Measurements from ENCODE around the gene LINGO3.
"Not testable (repeated sequence)": the region's sequence is repeated elsewhere in the genome, so short reads cannot be mapped to it uniquely, and the experiment has no call there.

The LINGO3 gene

DNA sequence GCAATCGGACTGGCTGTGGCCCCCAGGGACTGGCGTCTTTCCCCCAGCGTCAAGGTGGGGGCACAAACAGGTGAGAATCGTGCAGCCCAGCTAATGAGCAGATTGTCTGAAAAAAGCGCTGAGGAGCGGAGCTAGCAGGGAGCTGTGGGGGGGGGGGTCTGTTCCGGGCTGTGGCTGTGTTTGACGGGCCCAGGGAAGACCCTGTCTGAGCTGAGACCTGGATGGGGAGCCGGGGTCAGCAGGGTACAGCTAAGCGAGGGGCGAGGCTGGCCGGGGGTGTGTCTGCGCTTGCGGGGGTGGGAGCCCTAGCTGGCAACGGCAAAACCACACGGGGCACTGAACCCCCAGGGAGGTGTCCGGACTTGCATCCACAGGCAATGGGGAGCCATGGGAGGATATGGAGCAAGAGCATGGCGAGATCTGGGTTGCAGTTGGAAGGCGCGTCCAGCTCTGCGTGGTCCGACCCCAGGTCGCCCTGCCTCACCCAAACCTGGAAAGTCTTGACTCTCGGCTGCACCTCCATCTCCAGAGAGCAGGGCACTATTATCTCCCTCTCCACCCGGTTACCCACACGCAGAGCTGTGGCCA lies 4.6 kb downstream of the LINGO3 start:
- DNase-seq = no peak

DNA sequence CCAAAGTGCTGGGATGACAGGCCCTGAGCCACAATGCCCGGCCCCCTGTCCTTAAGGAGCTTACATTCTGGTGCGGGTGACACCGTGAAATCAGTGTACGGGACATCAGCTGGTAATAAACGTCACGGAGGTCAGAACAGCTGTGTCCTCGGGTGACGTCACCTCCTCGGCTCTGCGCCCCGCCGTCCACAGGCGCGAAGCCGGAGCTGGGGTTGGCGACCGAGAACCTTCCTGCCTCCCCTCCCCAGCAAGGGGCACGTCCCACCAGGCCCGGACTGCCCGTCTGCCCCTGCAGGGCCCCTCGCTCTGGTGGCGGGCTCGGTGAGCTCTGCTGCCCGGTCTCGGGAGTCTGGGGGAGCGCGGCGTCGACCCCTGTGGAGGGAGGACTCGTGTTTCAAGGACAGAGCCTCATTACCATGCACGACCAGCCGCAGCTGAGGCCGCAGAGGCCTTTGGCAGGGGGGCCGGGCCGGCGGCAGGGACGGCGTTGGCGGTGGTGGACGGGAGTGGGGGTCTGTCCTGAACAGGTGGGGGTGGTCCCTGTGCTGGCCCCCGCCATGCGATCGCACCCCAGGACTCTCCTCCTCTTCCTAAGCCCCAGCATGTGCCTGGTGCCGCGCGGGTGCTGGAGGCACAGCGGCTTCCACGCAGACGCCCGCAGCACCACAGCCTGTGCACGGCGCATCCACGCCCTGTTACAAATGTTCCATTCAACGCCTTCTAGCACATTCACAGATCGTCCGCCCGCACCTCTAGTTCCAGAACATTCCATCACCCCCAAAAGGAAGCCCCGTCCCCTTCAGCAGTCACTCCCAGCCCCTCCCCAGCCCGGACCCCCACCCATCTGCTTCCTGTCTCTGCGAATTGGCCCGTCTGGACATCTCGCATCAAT lies 5.4 kb downstream of the LINGO3 start:
- DNase-seq = peak; percentile 8 to 22

DNA sequence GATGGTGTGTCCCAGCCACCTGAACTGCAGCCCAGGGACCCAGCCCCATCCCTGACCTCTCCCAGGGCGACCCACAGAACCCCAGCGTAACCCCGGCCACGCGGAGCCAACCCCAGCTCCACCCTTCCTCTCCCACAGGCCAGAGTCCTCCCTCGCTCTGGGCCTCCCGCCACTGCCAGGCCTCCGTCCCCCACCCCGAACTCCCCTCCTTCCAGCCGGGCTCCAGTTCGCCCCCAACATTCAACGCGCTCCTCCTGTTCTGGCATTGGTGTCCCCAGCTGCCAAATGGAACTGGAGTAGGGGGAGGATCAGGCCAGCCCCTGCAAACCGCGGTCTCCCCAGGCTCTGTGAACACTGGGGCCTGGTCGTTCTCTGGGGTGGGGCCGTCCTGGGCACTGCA lies 7.4 kb downstream of the LINGO3 start:
- no peak for DNase-seq

DNA sequence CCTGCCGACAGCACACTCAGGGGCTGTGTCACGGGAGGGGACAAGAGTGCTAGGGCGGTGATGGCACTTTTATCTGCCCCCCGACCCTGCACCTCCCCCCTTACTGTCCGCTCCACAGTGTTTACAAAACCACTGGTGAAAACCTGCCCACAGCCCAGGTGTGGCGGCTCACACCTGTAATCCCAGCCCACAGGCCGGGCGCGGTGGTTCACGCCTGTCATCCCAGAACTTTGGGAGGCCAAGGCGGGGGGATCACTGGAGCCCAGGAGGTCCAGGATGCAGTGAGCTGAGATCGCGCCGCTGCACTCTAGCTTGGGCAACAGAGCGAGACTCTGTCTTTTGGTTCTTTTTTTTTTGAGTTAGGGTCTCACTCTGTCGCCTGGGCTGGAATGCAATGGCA lies 11.8 kb downstream of the LINGO3 start:
- no peak for DNase-seq

DNA sequence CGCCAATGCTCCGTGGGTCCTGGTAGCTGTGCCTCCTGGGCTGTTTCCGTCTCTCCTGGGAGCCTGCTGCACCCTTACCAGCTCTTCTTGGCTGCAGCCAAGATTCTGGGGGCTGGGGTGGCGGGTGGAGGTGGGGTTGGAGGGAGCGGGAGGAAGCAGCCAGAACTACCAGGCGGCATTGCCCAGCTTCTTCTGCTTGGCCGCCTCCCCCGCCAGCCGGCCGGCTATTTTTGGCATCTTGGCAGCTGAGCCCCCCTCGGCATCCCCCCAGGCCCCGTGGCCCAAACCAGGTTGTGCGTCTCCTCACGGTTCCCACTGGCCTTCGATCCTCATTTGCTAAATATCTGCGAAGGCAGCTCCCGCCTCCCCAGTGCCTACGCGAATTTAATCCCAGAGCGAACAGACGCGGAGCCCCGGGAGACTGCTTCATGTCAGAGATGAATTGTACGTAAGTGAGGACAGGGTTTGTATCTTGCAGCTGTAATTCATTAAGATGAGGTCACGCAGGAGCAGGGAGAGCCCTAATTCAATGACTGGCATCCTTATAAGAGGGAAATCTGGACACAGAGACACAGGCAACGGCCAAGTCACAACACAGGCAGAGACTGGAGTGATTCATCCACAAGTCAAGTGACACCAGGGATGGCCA lies 13.1 kb downstream of the LINGO3 start:
- no peak for DNase-seq

DNA sequence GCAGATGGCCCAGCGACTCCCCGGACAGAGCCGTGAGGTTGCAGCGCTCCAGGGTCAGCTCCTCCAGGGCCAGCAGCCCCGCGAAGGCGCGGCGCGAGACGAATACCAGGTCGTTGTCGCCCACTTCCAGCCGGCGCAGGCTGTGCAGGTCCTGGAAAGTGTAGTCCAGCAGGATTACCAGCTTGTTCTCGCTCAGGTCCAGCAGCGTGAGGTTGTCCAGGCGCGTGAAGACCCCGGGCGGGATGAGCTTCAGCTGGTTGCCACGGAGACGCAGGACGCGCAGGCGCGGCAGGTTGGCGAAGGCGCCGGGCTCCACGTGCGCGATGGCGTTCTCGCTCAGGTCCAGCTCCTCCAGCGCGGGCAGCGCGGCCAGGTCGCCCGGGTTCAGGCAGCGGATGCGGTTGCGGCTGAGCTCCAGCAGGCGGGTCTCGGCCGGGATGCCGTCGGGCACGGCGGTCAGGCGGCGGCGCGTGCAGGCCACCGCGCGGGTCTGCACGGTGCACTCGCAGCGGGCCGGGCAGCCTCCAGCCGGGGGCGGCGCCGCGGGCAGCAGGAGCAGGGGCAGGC lies 16.7 kb downstream of the LINGO3 start:
- no peak for DNase-seq

DNA sequence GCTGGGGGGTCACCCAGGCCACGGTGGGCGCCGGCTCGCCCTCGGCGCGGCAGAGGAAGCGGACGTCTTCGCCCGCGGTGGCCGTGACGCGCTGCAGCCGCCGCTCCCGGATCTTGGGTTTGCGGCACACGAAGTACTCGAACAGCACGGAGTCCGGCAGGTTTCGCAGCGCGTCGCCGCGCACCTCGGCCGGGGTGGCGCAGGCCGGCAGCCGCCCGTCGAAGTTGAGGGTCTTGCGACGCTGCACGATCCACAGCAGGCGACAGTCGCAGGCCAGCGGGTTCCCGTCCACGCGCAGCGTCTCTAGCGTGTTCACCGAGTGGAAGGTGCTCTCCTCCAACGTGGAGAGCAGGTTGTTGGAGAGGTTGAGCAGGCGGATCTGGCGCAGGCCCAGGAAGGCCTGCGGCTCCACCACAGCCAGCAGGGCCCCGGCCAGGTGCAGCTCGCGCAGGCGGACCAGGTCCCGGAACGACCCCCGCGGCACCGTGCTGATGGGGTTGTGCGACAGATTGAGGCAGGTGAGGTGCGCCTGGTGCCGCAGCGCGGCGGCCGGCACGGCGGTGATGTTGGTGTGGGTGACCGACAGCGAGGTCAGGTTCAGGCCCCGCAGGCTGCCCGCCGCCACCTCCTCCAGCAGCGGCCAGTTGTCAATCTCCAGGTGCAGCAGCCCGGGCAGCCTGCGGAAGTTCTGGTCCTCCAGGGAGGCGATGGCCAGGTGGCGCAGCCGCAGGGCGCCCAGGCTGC lies 17.3 kb downstream of the LINGO3 start:
- no peak for DNase-seq

DNA sequence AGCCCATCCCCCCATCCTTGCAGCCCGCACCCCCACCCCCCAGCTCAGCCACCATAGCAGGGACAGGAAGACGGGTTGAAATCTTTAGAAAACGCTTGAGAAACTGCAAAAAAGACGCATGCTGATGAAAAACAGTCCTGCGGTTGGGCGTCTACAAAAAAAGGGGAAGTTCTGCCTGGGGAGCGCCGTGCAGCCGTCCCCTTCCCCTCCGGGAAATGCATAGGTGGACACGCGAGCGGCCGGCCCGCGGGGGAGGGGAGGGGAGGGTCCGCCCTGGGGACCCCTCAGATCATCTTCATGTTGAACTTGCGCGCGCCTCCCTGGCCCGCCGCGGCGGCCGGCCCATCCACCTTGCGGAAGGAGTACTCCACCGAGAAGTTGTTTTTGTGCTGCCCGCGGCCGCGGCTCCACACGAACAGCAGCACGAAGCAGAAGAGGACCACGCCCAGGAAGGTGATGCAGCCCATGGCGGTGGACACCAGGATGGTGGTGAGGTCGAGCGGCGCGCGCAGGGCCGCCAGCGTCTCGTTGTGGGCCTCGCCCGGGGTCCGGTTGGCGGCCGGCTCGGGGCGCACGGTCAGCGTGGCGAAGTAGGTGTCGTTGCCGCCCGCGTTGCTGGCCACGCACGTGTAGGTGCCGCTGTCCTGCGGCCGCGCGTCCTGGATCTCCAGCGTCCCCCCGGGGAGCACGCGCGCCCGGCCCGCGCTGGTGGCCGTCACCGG lies 18.1 kb downstream of the LINGO3 start:
- DNase-seq = peak; percentile 62 to 78

DNA sequence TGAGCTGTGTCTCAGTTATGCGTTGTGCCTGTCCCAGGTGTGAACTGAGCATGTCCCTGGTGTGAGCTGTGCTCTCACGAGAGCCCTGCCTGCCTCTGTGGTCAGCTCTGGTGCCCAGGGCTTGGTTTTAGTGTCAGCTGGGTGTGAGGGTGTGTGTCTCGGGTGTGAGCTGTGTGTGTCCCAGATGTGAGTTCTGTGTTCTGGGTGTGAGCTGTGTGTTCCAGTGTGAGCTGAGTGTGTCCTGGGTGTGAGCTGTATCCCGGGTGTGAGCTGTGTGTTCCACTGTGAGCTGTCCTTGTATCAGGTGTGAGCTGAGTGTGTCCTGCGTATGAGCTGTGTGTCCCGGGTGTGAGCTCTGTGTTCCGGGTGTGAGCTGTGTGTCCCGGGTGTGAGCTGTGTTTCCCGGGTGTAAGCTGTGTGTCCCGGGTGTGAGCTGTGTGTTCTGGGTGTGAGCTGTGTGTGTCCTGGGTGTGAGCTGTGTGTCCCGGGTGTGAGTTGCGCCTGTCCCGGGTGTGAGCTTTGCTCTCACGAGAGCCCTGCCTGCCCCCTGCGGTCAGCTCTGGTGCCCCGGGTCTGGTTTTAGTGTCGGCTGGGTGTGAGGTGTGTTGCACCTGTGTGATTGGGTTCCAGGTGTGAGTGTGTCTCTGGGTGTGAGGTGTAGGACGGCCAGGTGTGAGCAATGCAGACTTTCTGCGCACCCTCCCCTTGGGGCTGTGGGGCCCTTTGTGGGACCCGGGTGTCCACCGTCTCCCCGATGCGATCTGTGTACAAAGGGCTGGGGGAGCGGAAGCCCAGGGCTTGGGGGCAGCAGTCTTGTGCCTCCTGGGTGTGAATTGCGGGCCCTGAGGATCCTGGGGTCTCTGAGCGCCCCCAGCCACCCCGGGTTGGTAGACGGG lies 18.9 kb downstream of the LINGO3 start:
- no peak for DNase-seq

DNA sequence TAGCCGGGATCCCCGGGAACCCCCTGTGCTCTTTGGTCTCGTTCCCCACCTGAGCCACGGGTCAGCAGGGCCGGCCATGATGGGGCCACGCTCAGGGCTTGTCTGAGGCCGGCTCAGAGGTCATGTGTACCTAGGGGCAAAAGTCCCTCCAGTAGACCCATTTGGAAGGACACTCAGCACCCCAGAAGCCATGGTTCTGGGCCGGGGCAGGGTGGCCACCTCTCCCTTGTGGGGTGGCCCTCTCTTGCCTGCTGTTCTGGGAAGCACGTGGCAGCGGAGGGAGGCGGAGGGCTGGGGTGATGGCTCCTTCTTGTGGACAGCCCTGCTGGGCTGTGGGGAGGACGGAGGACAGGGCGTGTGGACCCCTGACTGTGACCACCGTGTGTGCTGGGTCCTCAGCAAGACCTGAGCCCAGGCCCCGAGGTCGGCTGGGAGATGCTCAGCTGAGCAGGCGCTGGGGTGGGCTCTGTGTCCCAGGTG lies 19.6 kb downstream of the LINGO3 start:
- DNase-seq = no peak

DNA sequence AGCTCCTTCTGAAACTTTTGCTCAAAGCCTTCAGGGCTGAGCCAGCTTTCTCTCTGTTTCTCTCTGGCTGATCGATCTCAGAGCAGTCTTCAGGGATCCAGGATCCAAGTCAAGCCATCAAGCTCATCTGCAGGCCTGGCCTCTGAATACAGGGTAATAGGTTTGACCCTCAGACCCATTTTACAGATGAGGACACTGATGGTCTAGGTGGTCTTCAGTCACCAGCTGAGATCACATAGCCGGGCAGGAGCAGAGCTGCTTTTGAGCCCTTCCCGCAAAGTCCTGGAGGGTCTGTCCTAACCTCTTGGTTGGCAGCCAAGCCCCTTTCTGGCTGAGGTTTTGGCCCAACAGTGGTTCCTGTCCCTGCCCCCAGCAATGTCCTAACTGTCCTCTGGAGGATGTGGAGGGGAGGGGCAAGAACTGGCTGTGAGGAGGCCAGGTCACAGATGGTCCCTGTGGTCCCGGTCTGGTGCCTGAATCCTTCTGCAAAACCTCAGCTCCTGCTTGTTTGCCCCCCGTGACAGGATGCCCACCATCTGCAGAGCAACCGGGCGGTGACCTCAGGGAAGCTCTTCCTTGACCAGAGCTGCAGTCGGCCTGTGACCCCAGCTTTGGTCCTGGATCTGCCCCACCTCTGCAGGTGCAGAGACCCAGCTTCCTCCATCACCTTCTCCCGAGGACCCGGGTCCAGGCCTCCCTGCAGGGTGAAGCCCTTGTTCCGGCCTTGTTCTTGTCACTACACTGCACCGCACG lies 20.2 kb downstream of the LINGO3 start:
- DNase-seq = no peak

DNA sequence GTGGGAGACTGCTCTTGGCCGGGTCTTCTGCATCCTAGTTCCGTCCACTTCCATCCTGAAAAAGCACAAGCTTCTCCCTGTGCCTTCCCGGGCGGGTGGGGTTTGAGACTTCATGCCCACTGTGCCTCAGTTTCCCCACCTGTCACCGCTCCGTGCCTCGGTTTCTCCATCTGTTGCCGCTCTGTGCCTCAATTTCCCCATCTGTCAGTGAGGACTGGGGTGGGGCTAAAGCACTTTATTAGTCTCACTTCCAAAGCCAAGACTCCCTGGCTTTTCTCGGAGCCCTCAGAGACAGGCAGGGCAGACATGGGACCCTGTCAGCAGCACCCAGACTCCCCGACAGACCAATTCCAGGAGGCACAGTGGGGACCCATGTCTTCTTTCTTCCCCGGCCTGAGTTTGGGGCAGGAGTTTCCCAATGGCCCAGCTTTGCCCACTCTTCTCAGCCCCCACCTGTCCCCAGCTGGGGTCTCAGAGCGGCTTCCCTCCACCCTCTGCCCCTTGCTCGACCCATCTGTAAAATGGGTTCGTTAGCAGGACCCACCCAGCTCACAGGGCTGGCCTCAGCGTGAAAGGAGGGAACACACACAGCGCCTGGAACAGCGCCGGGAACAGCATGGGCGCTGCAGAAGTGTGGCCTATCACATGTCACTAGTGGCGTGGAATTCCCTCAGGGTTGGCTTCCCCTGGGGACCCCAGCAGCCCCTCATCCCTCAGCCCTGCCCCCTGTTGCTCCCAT lies 21.4 kb downstream of the LINGO3 start:
- no peak for DNase-seq

DNA sequence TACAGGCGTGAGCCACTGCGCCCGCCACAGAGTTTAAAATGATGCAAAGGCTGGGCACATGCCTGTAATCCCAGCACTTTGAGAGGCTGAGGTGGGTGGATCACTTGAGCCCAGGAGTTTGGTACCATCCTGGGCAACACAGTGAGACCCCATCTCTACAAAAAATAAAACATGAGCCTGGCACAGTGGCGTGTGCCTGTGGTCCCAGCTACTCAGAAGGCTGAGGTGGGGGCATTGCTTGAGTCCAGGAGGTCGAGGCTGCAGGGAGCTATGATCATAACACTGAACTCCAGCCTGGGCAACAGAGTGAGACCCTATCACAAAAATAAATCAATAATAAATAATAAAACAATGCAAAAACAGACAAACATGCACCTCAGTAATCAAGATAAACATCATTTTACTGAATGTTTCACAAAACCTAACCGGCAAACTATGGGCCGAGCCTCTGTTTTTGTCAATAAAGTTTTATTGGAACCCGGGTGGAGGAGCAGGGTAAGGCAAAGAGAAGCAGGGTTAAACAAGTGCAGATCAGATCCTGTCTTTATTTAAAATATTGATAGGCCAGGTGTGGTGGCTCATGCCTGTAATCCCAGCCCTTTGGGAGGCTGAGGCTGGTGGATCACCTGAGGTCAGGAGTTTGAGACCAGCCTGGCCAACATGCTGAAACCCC lies 24.0 kb downstream of the LINGO3 start:
- no peak for DNase-seq

DNA sequence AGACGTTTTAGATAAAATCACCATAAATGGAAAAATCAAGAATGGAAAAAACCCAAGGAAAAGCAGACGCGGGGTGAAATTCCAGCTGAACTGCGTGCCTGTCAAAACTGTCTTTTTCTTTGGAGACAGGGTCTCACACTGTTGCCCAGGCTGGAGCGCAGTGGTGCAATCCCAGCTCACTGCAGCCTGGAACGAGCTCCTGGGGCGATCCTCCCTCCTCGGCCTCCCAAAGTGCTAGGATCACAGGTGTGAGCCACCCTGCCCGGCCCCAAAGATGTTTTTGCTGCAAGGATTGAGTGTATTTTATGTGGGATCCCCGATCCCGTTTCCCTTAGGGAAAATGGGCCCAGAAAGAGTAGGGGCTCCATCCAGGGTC lies 25.1 kb downstream of the LINGO3 start:
- DNase-seq = no peak

DNA sequence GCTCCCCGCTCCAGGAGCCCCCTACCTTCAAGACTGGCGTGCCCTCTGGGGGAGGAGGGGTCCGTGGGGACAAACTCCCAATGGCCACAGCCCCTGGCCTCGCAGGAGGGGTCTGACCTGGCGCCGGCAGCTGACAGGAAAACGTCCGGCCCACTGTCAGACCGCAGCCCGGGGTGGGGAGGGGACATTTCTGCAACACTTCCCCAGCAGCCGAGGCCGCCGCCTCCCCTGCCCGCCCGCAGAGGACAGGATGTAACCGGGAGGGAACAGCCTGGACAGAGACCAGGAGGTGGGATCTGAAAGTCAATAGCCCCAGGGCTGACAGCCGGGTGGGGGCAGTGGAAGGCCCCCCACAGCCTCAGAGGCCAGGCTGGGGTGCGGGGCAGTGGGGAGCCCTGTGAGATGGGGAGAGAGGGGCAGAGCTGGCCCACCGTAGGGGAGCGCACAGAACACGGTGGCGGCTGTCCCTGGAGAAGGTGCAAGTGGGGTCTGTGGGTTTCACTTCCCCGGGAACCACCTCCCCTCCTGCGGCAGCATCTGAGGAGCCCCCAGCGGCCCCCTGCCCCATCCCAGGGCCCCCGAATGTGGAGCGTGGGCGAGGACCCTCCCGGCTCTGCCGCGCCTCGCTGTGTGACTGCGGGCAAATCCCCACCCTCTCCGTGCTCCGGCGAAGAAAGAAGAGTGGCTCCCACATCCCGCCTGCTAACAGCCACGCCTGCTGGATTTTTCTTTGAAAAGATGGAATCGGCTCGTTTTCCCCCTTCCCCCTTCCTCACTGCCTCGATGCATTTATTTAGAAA lies 25.7 kb downstream of the LINGO3 start, which contains the start of gene PEAK3:
Gene PEAK3 (minus strand): TSS at position 114 of the 800 bp plus-strand sequence. CDS start 1,244 bp downstream, outside the sequence.
- DNase-seq = peak; percentile 47 to 65

DNA sequence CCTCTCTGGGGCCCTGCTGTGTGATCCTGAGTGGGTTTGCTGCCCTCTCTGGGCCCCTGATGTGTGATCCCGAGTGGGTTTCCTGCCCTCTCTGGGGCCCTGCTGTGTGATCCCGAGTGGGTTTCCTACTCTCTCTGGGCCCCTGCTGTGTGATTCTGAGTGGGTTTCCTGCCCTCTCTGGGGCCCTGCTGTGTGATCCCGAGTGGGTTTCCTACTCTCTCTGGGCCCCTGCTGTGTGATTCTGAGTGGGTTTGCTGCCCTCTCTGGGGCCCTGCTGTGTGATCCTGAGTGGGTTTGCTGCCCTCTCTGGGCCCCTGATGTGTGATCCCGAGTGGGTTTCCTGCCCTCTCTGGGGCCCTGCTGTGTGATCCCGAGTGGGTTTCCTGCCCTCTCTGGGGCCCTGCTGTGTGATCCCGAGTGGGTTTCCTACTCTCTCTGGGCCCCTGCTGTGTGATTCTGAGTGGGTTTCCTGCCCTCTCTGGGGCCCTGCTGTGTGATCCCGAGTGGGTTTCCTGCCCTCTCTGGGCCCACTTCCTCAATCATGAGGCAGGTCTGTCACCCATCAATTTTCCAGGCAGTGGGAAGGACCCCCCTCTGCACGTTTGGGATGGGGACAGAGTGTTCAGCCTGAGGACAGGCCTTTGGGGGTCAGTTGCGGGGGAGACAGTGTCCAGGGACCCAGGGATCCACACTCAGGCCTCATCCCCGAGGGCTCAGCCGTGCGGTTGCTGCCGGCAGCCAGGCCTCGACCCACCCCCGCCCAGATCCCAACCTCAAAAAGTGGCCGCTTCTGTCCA lies 26.5 kb downstream of the LINGO3 start:
- DNase-seq = not testable (repeated sequence)
